SK-N-SH (cell line): ENCODE data around the gene TJP2.

ENCODE experiments used
- NFIC ChIP-seq: IDR thresholded peaks from 2 replicates; pipeline ENCODE4 v1.4.0; 2012; ENCODE audit warnings: borderline replicate concordance
- USF2 ChIP-seq: fragments of 150-350 bp; IDR thresholded peaks from 2 replicates; pipeline ENCODE4 v1.6.1; 2017; ENCODE audit warnings: antibody characterized with exemption, low read length, low read depth, borderline replicate concordance
- ZBTB33 ChIP-seq: IDR thresholded peaks from 2 replicates; pipeline ENCODE4 v1.4.0; 2012; ENCODE audit warnings: low read depth, borderline replicate concordance
- TF ChIP-seq, protein P1 (sequence below): IDR thresholded peaks from 2 replicates; pipeline ENCODE4 v1.6.1; 2012; ENCODE audit warnings: mild to moderate bottlenecking, low read depth, low read length, moderate library complexity
- TF ChIP-seq, protein P2 (sequence below): fragments of 200-600 bp; sonication (generic); IDR thresholded peaks from 2 replicates; pipeline ENCODE4 v1.6.1; 2017; ENCODE audit warnings: antibody characterized with exemption, mild to moderate bottlenecking, moderate library complexity

GRCh38 chr9:69147041-69147834 is 26.8 kb upstream of the TJP2 start:
- TF ChIP-seq, protein P1, sequence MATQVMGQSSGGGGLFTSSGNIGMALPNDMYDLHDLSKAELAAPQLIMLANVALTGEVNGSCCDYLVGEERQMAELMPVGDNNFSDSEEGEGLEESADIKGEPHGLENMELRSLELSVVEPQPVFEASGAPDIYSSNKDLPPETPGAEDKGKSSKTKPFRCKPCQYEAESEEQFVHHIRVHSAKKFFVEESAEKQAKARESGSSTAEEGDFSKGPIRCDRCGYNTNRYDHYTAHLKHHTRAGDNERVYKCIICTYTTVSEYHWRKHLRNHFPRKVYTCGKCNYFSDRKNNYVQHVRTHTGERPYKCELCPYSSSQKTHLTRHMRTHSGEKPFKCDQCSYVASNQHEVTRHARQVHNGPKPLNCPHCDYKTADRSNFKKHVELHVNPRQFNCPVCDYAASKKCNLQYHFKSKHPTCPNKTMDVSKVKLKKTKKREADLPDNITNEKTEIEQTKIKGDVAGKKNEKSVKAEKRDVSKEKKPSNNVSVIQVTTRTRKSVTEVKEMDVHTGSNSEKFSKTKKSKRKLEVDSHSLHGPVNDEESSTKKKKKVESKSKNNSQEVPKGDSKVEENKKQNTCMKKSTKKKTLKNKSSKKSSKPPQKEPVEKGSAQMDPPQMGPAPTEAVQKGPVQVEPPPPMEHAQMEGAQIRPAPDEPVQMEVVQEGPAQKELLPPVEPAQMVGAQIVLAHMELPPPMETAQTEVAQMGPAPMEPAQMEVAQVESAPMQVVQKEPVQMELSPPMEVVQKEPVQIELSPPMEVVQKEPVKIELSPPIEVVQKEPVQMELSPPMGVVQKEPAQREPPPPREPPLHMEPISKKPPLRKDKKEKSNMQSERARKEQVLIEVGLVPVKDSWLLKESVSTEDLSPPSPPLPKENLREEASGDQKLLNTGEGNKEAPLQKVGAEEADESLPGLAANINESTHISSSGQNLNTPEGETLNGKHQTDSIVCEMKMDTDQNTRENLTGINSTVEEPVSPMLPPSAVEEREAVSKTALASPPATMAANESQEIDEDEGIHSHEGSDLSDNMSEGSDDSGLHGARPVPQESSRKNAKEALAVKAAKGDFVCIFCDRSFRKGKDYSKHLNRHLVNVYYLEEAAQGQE = no peak
- TF ChIP-seq NFIC (no peak), USF2 (no peak), ZBTB33 (no peak)
- TF ChIP-seq, protein P2, sequence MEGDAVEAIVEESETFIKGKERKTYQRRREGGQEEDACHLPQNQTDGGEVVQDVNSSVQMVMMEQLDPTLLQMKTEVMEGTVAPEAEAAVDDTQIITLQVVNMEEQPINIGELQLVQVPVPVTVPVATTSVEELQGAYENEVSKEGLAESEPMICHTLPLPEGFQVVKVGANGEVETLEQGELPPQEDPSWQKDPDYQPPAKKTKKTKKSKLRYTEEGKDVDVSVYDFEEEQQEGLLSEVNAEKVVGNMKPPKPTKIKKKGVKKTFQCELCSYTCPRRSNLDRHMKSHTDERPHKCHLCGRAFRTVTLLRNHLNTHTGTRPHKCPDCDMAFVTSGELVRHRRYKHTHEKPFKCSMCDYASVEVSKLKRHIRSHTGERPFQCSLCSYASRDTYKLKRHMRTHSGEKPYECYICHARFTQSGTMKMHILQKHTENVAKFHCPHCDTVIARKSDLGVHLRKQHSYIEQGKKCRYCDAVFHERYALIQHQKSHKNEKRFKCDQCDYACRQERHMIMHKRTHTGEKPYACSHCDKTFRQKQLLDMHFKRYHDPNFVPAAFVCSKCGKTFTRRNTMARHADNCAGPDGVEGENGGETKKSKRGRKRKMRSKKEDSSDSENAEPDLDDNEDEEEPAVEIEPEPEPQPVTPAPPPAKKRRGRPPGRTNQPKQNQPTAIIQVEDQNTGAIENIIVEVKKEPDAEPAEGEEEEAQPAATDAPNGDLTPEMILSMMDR = no peak
